ENCODE data around the gene PLCH1. TPM values are rescaled to one million over a fixed set of nuclear protein-coding genes. Genes with fewer than 3 reads are reported as not detected.
A peak's percentile ranks its signal among the peaks of the same experiment; 100 is the strongest.
"Not testable (repeated sequence)": the region's sequence is repeated elsewhere in the genome, so short reads cannot be mapped to it uniquely, and the experiment has no call there.

Gene PLCH1
- polyA plus RNA-seq, 1 donor, result 0.32 TPM

DNA sequence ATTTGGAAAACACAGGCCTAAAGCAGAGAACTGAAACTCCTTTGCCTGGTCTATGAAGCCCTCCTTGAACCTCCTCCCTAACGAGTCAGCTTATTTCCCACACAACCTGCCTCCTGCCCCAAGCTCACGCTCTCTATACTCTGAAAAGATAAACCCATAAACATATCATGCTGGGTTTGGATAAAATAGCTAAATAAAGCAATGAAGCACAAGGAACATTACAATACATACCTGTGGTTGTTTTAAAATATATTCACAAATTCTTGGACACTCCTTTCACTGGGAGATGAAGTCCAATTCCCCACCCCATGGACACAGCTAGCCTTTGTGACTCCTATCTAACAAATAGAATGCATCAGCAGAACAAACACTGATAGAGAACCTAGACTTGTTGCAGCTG lies 98.2 kb downstream of the PLCH1 start:
- DNase-seq (ENCODE audit: low read depth), result no peak

- DNase-seq (ENCODE audit: low read depth), result no peak
These were observed 98.7 kb downstream of the PLCH1 start for GRCh38 chr3:155646128-155646527.

DNA sequence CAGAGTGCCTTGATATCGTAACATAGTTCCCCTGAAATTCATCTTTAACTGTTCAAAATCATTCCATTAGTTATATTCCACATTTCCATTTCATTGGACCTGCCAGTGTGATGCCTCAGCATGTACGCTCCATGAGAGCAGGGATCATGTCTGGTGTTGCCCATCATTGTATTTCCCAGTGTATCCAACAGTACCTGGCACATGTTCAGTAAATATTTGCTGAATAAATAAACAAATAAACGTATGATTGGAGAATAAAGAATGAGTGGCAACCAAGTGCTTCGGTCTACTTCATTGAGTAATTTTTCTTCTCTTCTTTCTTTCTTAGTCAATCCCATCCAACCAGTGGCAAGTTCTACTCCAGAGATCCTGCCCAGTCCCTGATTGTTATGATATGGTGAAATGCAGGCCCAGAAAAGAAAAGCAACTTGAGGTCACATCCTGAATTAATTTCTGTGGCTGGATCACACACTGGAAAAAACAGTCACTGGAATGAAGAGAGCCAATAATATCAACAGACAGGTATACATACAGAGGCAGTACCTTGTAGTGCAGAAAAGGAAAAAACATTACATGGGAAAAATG lies 101.2 kb downstream of the PLCH1 start:
- DNase-seq (ENCODE audit: low read depth), result no peak

GRCh38 chr3:155641956-155642355 lies 102.9 kb downstream of the PLCH1 start:
- no peak for DNase-seq (ENCODE audit: low read depth)

DNA sequence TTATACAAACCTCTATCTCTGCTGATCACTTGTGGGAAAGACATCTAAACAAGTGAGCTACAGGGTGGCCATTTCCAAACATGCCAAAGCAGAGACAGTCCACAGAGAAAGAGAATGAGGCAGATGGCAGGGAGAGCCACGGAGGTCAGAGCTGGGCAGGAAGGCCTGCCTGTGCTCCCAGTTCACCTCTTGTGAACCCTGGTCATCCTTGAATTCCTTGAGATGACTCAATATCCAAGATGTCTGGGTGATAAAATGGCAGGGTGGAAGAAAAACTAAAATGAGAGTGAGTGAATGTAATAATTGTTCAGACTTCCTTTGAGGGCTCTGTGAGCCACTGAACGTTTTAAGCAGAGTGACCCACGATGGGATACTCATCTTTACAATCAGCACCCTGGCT lies 104.8 kb downstream of the PLCH1 start:
- DNase-seq (ENCODE audit: low read depth), result no peak

GRCh38 chr3:155639462-155640055 lies 105.3 kb downstream of the PLCH1 start:
- DNase-seq (ENCODE audit: low read depth), result no peak

DNA sequence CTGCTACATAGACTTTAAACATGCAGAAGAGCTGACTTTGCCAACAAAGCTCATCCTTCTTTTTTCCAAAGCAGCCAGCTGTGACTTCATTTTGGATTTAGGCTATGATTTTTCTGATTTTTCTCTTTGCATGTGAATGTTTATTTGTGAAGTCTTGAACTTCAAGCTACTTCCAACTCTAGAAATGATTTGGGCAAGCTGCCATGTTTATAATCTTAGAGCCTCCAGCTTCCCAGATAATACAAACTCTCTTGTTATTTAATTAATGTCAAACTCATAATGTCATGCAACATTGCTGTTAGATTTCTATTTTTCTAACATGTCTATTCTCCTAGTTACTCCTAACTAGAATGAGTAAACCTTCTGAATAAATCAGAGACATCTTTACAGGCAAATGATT lies 106.4 kb downstream of the PLCH1 start:
- peak; percentile 8 for DNase-seq (ENCODE audit: low read depth)

DNA sequence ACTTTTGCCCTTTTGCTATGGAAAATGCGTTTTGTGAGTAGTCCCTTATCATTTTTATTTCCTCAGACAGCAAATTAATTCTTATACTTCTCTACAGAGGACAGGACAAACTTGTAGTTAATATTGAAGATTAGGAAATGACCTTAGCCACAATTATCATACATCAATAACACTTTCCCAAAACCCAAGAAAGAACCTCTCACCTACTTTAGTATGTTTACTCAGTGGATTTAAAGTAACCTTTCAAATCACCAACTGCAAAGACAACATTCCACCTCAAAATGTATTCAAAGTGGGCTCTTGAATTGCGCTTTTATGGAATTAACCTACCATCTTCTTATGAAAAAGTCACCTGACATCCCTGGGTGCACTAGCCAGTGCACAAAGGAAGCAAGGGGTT lies 107.3 kb downstream of the PLCH1 start:
- DNase-seq (ENCODE audit: low read depth), result no peak

GRCh38 chr3:155635056-155635455 lies 109.8 kb downstream of the PLCH1 start:
- DNase-seq (ENCODE audit: low read depth), result no peak

DNA sequence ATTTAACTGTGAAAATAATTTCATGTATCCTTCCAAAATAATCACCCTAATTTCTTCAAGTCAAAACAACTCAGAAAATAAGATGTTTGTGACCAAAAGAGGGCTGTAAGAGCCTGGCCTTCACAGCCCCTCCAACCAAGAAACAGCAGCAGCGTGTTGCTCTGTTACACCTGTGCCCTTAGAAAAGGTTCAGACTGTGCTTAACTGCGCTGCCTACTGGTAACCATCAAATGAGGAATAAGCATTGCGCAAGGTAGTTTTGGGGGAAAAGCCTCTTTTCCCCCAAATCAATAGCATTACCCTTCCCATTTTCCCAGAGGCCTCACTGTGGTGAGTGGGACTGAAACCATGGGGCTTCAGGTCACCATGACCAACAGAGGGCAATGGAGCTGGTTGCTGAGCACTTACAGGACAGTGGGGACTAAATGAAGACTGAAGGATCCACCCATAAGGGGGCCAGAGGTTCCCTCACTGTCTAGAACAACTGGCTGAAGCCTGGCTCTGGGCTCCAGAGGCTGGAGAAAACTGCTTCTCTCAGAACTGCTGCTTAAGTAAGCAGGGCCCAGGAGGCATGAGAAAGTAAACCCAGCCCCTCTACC lies 110.7 kb downstream of the PLCH1 start:
- no peak for DNase-seq (ENCODE audit: low read depth)

GRCh38 chr3:155631323-155632019 lies 113.4 kb downstream of the PLCH1 start:
- no peak for DNase-seq (ENCODE audit: low read depth)

DNA sequence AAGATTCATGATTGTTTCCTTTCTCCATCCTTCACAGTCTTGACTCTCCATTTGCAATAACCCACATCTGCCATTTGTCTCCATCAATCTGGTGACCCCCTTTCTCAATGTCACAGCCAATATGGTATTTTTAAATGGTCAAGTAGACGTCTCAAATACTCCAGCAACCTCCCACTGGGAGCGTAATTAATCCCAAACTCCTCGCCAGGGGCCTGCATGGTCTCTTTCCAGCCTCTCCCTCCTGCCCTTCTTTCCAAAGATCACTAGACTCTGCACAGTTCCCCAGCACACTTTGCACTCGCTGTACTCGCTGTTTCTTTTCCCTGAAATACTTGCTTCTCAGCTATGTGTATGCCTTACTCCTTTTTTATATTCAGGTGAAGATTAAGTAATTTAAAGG lies 115.3 kb downstream of the PLCH1 start:
- no peak for DNase-seq (ENCODE audit: low read depth)

- DNase-seq (ENCODE audit: low read depth), result no peak
These were observed 115.8 kb downstream of the PLCH1 start for GRCh38 chr3:155629056-155629455.

GRCh38 chr3:155622647-155623046 lies 122.2 kb downstream of the PLCH1 start:
- DNase-seq (ENCODE audit: low read depth), result not testable (repeated sequence)

- DNase-seq (ENCODE audit: low read depth), result not testable (repeated sequence)
These were observed 124.3 kb downstream of the PLCH1 start for GRCh38 chr3:155620552-155620951.

GRCh38 chr3:155619118-155619915 lies 125.6 kb downstream of the PLCH1 start:
- DNase-seq (ENCODE audit: low read depth), result no peak

DNA sequence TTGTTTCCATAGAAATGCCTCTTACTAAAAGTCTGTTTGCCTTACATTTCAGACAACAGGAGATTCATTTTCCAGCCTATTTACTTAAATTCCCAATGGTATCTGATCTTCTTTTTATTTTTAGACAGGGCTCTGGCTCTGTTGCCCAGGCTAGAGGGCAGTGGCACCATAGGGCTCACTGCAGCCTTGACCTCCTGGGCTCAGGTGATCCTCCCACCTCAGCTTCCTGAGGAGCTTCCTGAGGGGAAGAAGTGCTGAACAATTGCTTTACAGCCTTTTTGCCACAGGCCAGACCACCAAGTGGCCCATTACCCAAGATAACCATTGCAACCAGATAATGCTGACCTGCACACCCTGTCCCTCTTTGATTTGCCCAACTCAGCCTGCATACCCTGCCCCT lies 126.3 kb downstream of the PLCH1 start:
- no peak for DNase-seq (ENCODE audit: low read depth)

DNA sequence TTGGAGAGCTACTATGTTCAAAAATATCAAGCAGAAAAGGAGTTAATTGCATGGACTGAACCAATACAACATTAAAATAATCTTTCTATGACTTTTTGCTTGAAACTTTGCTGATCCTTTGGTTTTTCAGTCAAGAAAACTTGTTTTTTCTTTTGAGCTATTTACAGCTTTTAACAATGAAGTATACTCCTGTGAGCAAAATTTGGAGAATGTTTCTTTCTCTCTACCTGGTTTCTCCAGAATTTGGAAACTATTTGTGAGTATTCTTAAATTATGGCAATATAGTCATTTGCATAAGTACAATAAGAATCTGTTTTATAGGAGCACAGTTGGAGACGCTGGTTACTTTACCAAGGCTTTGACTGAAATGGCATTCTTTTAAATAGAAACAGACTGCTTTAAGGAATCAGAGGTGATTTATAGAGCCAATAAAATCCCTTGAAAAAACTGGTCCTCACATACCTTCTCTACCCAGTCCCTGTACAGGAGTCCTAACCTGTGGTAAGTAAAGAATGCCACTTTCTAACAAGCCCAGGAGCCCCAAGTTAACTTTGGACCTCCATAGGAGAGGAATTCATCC lies 127.4 kb downstream of the PLCH1 start:
- DNase-seq (ENCODE audit: low read depth), result no peak

GRCh38 chr3:155615141-155615540 lies 129.7 kb downstream of the PLCH1 start:
- not testable (repeated sequence) for DNase-seq (ENCODE audit: low read depth)

DNA sequence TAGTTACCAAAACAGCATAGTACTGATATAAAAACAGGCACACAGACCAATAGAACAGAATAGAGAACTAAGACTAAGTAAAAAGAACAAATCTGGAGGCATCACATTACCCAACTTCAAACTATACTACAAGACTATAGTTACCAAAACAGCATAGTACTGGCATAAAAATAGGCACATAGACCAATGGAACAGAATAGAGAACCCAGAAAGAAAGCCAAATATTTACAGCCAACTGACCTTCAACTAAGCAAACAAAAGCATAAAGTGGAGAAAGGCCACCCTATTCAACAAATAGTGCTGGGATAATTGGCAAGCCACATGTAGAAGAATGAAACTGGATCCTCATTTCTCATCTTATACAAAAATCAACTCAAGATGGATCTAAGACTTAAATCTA lies 130.5 kb downstream of the PLCH1 start:
- not testable (repeated sequence) for DNase-seq (ENCODE audit: low read depth)

- DNase-seq (ENCODE audit: low read depth), result no peak
These were observed 133.4 kb downstream of the PLCH1 start for GRCh38 chr3:155611456-155611855.

GRCh38 chr3:155609586-155609985 lies 135.3 kb downstream of the PLCH1 start:
- no peak for DNase-seq (ENCODE audit: low read depth)

All from forelimb muscle (tissue), 1 donor.